ENCODE results near the gene RNPEPL1.

The RNPEPL1 gene

DNA sequence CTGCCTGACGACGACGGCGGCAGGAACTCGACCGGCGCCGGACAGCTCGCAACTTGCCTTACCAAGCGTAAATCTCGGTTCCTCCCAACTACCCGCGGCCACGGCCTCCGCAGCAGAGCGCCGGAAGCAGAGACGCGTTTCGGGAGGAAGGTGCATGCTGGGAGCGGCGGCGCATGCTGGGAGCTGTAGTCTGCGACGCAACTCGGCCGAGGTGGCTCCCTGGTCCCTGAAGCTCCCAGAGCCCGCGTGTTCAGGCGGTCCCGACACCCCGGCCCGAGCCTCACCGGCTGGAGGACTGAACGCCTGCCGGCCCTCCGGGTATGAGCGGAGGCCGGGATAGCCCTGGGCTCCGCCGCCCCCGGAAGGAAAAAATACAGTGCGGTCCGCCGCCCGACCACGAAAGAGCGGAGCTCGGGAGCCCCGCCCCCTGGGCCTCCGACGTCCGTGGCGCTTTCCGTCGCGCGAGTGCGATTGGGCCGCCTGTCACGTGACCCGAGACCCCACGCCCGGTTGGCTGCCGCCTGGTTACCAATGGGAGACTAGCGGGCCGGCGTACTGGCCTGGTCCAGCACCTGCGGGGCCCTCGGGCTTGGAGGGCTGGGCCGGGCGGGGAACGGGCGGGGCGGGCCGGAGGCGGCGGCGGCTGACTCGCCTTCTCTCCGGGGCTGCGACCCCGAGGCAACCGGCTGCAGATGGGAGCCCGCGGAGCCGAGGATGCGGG is 18.1 kb downstream of the RNPEPL1 start, which contains the start of gene CAPN10 (continued):
- TF ChIP-seq ZNF248 (tag by site-specific recombination; IDR thresholded peaks at IDR 0.05), result no peak
- peak; percentile 53; the same call in 1 of the 2 replicates for TF ChIP-seq ZBTB20 (tag by site-specific recombination; IDR thresholded peaks at IDR 0.05)
- TF ChIP-seq ZNF768 (tag by site-specific recombination; IDR thresholded peaks at IDR 0.05), result no peak
- no peak for TF ChIP-seq ZNF555 (tag by site-specific recombination; conservative IDR thresholded peaks at IDR 0.05)
- TF ChIP-seq, protein P1, sequence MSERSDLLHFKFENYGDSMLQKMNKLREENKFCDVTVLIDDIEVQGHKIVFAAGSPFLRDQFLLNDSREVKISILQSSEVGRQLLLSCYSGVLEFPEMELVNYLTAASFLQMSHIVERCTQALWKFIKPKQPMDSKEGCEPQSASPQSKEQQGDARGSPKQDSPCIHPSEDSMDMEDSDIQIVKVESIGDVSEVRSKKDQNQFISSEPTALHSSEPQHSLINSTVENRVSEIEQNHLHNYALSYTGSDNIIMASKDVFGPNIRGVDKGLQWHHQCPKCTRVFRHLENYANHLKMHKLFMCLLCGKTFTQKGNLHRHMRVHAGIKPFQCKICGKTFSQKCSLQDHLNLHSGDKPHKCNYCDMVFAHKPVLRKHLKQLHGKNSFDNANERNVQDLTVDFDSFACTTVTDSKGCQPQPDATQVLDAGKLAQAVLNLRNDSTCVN (tag by site-specific recombination; optimal IDR thresholded peaks at IDR 0.05), result peak; percentile 45
- TF ChIP-seq HIC1 (tag by site-specific recombination; IDR thresholded peaks at IDR 0.05), result no peak
- no peak for TF ChIP-seq TCF7L2 (IDR thresholded peaks at IDR 0.05; ENCODE audit: borderline replicate concordance, low read depth, low read length)
- no peak for TF ChIP-seq ZNF292 (tag by site-specific recombination; IDR thresholded peaks at IDR 0.05; ENCODE audit: borderline replicate concordance, low read depth)
- no peak for TF ChIP-seq ZNF501 (tag by site-specific recombination; IDR thresholded peaks at IDR 0.05)
- TF ChIP-seq, protein P2, sequence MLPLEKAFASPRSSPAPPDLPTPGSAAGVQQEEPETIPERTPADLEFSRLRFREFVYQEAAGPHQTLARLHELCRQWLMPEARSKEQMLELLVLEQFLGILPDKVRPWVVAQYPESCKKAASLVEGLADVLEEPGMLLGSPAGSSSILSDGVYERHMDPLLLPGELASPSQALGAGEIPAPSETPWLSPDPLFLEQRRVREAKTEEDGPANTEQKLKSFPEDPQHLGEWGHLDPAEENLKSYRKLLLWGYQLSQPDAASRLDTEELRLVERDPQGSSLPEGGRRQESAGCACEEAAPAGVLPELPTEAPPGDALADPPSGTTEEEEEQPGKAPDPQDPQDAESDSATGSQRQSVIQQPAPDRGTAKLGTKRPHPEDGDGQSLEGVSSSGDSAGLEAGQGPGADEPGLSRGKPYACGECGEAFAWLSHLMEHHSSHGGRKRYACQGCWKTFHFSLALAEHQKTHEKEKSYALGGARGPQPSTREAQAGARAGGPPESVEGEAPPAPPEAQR (tag by site-specific recombination; IDR thresholded peaks at IDR 0.05), result no peak
- TF ChIP-seq ZNF169 (tag by site-specific recombination; IDR thresholded peaks at IDR 0.05), result no peak
- TF ChIP-seq, protein P3, sequence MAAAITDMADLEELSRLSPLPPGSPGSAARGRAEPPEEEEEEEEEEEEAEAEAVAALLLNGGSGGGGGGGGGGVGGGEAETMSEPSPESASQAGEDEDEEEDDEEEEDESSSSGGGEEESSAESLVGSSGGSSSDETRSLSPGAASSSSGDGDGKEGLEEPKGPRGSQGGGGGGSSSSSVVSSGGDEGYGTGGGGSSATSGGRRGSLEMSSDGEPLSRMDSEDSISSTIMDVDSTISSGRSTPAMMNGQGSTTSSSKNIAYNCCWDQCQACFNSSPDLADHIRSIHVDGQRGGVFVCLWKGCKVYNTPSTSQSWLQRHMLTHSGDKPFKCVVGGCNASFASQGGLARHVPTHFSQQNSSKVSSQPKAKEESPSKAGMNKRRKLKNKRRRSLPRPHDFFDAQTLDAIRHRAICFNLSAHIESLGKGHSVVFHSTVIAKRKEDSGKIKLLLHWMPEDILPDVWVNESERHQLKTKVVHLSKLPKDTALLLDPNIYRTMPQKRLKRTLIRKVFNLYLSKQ (tag by site-specific recombination; IDR thresholded peaks at IDR 0.05; ENCODE audit: borderline replicate concordance), result no peak
- peak; percentile 21; the same call in 1 of the 2 replicates for TF ChIP-seq WT1 (tag by site-specific recombination; IDR thresholded peaks at IDR 0.05)
- TF ChIP-seq KLF10 (tag by site-specific recombination; IDR thresholded peaks at IDR 0.05), result no peak; the same call in 1 of the 2 replicates
- TF ChIP-seq ZNF626 (tag by site-specific recombination; IDR thresholded peaks at IDR 0.05), result no peak
- TF ChIP-seq BCL11B (tag by site-specific recombination; IDR thresholded peaks at IDR 0.05; ENCODE audit: low read depth), result no peak
- TF ChIP-seq ZNF324 (tag by site-specific recombination; IDR thresholded peaks at IDR 0.05), result peak; percentile 66; the same call in 1 of the 2 replicates
- no peak for TF ChIP-seq ZNF221 (tag by site-specific recombination; IDR thresholded peaks at IDR 0.05; ENCODE audit: borderline replicate concordance)
- no peak for TF ChIP-seq ZNF148 (tag by site-specific recombination; IDR thresholded peaks at IDR 0.05; ENCODE audit: borderline replicate concordance)
- TF ChIP-seq, protein P4, sequence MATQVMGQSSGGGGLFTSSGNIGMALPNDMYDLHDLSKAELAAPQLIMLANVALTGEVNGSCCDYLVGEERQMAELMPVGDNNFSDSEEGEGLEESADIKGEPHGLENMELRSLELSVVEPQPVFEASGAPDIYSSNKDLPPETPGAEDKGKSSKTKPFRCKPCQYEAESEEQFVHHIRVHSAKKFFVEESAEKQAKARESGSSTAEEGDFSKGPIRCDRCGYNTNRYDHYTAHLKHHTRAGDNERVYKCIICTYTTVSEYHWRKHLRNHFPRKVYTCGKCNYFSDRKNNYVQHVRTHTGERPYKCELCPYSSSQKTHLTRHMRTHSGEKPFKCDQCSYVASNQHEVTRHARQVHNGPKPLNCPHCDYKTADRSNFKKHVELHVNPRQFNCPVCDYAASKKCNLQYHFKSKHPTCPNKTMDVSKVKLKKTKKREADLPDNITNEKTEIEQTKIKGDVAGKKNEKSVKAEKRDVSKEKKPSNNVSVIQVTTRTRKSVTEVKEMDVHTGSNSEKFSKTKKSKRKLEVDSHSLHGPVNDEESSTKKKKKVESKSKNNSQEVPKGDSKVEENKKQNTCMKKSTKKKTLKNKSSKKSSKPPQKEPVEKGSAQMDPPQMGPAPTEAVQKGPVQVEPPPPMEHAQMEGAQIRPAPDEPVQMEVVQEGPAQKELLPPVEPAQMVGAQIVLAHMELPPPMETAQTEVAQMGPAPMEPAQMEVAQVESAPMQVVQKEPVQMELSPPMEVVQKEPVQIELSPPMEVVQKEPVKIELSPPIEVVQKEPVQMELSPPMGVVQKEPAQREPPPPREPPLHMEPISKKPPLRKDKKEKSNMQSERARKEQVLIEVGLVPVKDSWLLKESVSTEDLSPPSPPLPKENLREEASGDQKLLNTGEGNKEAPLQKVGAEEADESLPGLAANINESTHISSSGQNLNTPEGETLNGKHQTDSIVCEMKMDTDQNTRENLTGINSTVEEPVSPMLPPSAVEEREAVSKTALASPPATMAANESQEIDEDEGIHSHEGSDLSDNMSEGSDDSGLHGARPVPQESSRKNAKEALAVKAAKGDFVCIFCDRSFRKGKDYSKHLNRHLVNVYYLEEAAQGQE (tag by site-specific recombination; IDR thresholded peaks at IDR 0.05), result no peak
- TF ChIP-seq ZIC2 (tag by site-specific recombination; IDR thresholded peaks at IDR 0.05), result no peak
- TF ChIP-seq ZNF658 (tag by site-specific recombination; IDR thresholded peaks at IDR 0.05), result no peak
- TF ChIP-seq ZNF354C (tag by site-specific recombination; IDR thresholded peaks at IDR 0.05; ENCODE audit: borderline replicate concordance, low read depth), result no peak
- TF ChIP-seq, protein P5, sequence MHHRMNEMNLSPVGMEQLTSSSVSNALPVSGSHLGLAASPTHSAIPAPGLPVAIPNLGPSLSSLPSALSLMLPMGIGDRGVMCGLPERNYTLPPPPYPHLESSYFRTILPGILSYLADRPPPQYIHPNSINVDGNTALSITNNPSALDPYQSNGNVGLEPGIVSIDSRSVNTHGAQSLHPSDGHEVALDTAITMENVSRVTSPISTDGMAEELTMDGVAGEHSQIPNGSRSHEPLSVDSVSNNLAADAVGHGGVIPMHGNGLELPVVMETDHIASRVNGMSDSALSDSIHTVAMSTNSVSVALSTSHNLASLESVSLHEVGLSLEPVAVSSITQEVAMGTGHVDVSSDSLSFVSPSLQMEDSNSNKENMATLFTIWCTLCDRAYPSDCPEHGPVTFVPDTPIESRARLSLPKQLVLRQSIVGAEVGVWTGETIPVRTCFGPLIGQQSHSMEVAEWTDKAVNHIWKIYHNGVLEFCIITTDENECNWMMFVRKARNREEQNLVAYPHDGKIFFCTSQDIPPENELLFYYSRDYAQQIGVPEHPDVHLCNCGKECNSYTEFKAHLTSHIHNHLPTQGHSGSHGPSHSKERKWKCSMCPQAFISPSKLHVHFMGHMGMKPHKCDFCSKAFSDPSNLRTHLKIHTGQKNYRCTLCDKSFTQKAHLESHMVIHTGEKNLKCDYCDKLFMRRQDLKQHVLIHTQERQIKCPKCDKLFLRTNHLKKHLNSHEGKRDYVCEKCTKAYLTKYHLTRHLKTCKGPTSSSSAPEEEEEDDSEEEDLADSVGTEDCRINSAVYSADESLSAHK (tag by site-specific recombination; IDR thresholded peaks at IDR 0.05), result peak; percentile 0; the same call in 1 of the 2 replicates
